DND-41 (cell line): ENCODE results near the gene P2RY13.

Experiments used
- EZH2 ChIP-seq: IDR thresholded peaks from 3 replicates; pipeline ENCODE4 v1.6.1; 2012; ENCODE audit warnings: borderline replicate concordance, low read depth, mild to moderate bottlenecking, moderate library complexity, low read length, inconsistent platforms; ENCODE audit not compliant: severe bottlenecking
- TF ChIP-seq, protein P1 (sequence below): IDR thresholded peaks from 2 replicates; pipeline ENCODE4 v1.5.1; 2012; ENCODE audit warnings: borderline replicate concordance, low read length, moderate library complexity, mild to moderate bottlenecking; ENCODE audit not compliant: poor library complexity, severe bottlenecking; ENCODE audit errors: extremely low read depth

DNA sequence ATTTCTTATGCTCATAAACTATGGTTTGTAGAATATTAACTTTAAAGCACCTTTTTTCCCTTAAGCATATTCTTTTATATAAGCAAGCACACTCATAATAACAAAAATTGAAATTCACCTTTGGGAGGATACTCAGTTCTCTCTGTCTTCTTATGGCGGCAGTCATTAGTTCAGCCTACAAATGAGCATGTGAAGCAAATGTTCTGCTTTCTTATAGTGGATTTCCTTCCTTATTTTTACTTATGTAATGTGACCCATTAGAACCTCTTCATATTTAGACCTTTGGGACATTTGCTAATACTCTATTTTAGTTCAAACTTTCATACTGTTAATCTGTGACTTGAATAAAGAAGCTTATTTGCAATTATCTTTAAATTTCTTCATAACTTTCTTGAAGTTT lies at the start of gene P2RY13:
- TF ChIP-seq, protein P1, sequence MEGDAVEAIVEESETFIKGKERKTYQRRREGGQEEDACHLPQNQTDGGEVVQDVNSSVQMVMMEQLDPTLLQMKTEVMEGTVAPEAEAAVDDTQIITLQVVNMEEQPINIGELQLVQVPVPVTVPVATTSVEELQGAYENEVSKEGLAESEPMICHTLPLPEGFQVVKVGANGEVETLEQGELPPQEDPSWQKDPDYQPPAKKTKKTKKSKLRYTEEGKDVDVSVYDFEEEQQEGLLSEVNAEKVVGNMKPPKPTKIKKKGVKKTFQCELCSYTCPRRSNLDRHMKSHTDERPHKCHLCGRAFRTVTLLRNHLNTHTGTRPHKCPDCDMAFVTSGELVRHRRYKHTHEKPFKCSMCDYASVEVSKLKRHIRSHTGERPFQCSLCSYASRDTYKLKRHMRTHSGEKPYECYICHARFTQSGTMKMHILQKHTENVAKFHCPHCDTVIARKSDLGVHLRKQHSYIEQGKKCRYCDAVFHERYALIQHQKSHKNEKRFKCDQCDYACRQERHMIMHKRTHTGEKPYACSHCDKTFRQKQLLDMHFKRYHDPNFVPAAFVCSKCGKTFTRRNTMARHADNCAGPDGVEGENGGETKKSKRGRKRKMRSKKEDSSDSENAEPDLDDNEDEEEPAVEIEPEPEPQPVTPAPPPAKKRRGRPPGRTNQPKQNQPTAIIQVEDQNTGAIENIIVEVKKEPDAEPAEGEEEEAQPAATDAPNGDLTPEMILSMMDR, result no peak
- no peak for TF ChIP-seq EZH2
